T-helper 9 cell (primary cell): ENCODE measurements around the gene EGF.

Experiments
- DNase-seq: peaks from one replicate; pipeline ENCODE4 v3.0.0-alpha.2; 2020

EGF gene

DNA sequence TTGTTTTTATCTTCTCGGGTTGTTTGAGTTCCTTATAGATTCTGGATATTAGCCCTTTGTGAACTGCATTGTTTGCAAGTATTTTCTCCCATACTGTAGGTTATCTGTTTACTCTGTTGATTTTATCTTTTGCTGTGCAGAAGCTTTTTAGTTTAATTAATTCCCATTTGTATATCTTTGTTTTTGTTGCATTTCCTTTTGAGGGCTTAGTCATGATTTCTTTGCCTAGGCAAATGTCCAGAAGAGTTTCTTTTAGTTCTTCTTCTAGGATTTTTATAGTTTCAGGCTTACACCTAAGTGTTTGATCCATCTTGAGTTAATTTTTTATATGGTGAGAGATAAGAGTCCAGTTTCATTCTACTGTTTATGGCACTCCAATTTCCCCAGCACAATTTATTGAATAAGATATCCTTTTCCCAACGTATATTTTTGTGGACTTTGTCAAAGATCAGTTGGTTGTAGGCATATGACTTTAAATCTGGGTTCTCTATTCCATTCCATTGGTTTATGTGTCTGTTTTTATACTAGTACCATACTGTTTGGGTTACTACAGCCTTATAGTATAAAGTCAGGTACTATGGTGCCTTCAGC, 54.3 kb downstream of the EGF start:
- DNase-seq, result no peak

- no peak for DNase-seq
These were observed 55.3 kb downstream of the EGF start for GRCh38 chr4:109967798-109968520.

DNA sequence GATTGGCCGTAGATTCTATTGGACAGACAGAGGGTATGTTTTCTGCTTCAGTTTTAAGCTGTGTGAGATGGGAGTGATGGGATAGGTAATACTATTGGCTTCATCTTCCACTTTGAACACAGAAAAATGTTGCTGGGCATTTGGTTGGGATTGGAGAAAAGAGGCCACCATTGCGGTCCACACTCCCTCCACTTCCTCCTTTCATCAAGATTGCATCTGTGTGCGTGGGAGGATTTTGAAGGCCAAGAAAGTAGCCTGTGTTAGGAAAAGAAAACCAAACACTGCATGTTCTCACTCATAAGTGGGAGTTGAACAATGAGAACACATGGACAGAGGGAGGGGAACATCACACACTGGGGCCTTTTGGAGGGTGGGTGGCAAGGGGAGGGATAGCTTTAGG, 56.4 kb downstream of the EGF start:
- no peak for DNase-seq

DNA sequence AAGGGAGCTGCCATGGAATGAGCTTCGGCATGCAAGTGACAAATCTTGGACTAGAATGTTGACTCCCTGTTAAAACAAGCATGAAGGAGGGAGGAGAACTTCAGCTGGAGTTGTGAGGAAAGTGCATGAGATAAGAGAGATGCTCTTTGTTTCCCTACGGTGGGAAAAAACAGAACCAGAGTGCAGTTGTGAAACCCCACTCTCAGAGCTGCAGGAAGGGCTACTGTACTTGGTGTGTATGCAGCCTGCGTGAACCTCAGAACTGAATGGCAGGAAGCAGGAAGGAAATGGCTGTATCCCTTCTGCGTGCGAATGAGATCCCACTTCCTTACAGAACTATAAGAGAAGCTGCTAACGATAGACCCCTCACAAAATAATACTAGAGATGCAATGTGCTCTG, 57.2 kb downstream of the EGF start:
- no peak for DNase-seq

DNA sequence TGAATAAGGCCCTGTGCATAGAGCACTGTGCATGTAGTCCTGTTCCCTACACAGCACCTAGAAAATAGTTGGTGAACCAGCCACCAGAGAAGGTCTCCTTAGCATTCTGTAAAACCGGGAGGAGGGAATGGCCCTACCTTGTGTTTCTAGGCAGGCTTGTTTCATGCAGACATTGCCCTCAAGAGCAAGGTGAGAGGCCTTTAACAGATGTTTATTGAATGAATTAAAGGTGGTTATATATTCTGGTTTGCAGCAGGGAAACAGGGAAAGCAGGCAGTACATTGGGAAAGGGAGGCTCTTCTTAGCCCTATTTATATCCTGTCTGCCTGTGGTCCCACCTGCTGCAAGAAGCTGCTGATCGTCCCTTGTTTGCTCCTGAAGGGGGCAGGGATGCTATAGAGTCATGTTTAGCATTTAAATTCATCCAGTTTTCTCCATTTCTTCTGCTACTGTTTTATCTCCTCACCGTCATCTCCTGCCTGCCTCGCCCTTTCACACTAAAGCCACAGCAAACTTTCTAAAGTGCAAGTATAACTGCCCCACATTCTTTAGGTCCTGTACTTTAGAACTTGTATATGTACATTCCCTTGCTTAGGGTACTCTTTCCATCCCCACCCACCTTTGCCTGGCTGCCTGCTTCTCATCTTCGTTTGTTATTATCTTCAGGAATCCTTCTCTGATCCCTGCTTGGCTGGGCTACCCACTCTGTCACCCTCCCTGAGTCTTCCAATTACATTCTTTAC, 60.3 kb downstream of the EGF start:
- no peak for DNase-seq

DNA sequence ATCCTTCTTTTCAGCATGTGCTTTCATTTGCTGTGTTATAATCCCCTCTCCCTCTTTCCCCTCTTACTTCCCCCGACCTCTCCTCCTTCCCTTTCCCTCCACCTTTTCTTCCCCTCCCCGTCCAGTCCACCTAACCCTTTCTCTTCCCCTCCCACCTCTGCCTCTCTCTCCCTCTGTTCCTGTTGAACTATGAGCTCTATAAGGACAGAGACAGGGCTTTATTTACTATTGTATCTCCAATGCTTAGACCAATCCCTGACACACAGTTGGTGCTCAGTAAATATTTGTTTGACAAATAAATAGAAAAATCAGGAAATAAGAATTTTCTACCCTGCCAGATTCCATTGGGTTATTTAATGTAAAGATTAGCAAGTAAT, 60.8 kb downstream of the EGF start:
- no peak for DNase-seq

- no peak for DNase-seq
These were observed 63.5 kb downstream of the EGF start for GRCh38 chr4:109976189-109976588.

DNA sequence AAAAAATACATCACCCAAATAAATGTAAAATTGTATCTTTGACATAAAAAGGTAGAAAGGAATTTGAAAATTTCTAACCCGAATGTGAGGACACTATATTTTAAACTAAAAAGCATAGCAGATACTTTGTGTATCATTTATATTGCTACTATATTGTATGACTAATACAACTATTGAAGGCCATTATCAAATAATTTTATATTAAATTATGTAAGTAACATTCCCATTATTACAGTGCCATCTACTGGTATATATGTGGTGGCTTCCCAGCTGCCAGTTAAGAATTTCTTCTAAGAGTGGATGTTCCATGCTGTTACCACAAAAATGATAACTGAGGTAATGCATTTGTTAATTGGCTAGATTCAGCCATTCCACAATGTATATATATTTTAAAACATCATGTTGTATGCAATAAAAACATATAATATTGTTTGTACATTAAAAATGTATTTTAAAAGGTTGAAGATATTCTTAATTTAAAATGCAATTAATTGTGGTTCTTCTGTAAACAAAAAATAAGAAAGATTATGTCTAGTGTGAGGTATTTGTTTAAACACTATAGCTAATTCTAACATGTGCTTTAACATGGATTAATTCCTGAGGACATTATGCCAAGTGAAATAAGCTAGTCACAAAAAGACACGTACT, 65.3 kb downstream of the EGF start:
- no peak for DNase-seq

- DNase-seq, result no peak
These were observed 66.2 kb downstream of the EGF start for GRCh38 chr4:109978704-109979454.

GRCh38 chr4:109979920-109980717, 67.4 kb downstream of the EGF start:
- DNase-seq, result no peak

- no peak for DNase-seq
These were observed 69.3 kb downstream of the EGF start for GRCh38 chr4:109981936-109982335.

DNA sequence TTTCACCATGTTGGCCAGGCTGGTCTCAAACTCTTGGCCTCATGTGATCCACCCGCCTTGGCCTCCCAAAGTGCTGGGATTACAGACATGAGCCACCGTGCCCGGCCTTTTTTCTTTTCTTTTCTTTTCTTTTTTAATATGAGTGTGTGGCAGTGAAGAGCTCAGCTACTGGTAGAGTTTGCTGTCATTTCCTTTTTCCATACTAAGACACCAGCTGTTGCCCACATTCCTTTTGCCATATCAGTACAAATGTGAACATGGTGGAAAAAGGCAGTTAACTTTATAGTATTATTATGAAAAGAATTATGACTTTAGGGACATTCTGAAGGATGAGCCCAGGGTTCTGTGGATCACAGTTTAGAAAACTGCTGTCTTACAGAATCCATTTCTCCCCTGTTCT, 69.8 kb downstream of the EGF start:
- no peak for DNase-seq

DNA sequence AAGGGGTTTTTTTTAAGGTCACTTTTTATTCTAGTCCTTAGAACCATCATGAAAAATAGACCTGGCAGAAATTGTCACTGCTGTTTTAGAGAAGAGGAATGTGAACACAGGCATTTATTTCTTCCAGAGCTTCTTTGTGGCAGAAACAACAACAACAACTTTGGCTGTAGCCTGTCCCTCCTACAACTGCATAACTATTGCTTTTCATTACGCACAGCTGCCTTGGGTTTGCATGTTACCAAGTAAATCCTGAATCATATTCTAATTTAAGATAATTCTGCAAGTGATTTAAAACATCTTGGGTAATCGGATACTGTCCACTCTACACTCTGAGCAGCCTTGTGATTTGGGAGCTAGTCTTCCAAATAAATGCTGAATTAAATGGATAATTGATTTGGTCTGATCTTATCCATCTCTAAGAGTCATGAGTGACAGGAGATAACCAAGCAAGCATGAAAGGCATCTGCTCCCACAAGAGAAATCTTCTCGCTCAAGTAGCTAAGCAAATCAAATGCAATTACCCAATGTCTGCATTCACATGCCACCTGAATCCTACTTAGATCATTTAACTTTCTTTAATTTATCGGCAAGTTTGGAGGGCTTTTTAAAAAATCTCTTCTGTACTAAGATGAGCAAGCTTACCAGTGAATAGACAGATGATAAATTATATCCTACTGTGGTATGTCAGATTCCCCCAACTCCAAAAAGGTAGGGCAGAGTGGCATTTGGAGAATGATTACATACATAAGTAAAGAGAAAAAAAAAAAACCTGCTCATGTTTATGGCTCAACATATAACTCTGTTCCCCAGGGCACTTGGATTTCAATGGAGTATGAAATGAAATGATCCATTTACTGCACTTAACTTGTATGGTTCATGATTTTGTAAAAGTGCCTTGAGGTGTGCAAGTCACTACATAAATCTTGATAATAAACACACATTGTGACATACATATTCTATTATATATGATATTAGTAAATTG, 73.6 kb downstream of the EGF start:
- DNase-seq, result no peak

DNA sequence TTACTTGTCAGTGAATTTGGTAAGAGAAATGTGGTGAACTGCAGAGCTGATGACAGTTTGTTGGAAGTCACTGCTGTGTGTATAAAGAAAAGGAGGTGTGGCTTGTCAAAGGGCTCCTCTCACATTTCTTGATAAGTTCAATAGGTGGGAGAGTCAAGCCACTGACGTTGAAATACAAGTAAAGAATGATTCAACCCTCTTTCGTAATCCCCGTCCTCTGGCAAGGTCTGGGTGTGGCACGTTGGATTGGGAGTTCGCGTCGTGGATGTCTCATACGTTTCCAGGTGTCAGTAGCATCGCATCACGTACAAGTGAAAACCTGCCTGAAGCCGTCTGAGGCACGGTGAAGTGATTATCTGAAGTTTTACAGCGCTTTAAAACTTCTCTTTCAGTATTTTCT, 76.4 kb downstream of the EGF start:
- no peak for DNase-seq

GRCh38 chr4:109989618-109990017, 76.9 kb downstream of the EGF start:
- no peak for DNase-seq

DNA sequence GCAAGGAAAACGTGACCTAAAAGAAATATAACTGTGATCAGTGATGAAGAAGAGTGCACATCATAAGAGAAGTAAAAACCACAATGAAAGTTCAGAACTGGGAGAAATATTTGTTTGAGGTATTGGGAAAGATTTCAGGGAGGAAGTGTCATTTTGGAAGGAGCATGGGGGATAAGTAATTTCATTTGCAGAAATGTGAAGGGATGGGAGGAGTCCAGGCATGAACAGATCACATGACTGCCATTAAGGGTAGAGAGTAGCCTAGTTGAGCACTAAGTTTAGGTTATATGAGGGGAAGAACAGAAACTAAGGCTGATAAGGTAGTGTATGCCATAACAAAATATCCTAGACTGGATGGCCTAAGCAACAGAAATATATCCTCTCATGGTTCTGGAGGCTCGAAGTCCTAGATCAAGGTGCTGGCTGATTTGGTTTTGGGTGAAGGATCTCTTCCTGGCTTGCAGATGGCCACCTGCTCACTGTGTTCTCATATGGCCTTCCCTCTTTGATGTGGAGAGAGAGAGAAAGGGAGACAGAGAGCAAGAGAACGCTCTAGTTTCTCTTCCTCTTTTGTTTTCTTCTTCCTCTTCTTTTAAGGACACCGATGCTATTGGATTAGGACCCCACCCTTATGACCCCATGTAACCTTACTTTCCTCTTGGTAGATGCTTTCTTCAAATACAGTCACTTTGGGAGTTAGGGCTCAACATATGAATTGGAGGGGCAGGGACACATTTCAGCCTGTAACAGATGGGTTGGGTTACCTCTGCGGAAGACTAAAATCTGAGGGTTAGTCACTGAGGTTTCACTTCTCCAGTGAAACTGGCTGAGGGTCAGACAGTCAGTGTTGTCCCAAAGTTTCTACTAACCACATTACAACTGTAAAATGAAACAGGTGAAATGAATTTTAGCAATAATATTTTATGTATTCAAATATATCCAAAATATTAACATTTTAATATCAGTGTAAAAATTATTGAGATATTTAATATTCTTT, 77.9 kb downstream of the EGF start:
- DNase-seq, result no peak

DNA sequence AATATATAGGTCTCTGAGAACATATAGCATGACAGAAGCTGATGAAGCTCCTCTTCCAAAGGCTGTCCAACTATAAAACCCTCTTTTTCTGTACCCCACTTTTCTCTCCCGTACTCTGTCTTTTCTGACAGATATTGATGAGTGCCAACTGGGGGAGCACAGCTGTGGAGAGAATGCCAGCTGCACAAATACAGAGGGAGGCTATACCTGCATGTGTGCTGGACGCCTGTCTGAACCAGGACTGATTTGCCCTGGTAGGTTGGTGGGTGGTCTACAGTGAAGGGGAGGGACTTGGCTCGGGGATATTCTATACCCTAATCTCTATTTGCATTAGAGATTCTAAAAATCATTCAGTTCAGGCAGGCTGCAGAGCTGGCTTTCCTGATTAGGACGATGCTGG, 80.4 kb downstream of the EGF start:
- DNase-seq, result no peak

DNA sequence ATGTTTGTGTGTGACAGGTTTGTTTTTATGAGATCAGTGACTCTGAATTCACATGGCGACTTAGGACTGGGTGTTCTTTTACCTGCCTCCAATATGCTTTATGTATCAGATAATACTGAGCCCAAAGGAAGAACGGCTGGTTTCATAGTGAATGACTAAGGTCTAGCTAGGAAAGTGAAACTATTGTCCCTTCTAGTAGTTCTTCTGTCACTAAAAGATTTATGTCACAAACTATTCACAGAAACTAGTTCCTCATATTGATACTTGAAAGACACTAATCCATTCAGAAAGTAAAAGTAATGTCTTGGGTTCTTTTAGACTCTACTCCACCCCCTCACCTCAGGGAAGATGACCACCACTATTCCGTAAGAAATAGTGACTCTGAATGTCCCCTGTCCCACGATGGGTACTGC, 81.7 kb downstream of the EGF start:
- no peak for DNase-seq

GRCh38 chr4:109996526-109996925, 83.8 kb downstream of the EGF start:
- no peak for DNase-seq
